GM21528 (cell line): ENCODE measurements around the gene ABHD5.

Experiments
- ATAC-seq: cut with Tn5 transposase; IDR thresholded peaks from one replicate; pipeline ENCODE4 v1.9.1; 2021; ENCODE audit warnings: mild to moderate bottlenecking, moderate library complexity; ENCODE audit not compliant: unreplicated experiment, low FRiP score

Gene ABHD5

GRCh38 chr3:43709022-43709421 is 18.3 kb downstream of the ABHD5 start:
- no peak for ATAC-seq

GRCh38 chr3:43710607-43711006 is 19.9 kb downstream of the ABHD5 start:
- no peak for ATAC-seq

GRCh38 chr3:43718296-43718695 is 27.6 kb downstream of the ABHD5 start:
- ATAC-seq: no peak

GRCh38 chr3:43723121-43723734 is 32.5 kb downstream of the ABHD5 start:
- ATAC-seq: no peak

- no peak for ATAC-seq
These were observed 35.8 kb downstream of the ABHD5 start for GRCh38 chr3:43726521-43726920.

GRCh38 chr3:43727930-43728329 is 37.2 kb downstream of the ABHD5 start:
- no peak for ATAC-seq

- no peak for ATAC-seq
These were observed 37.7 kb downstream of the ABHD5 start for GRCh38 chr3:43728476-43728875.

- no peak for ATAC-seq
These were observed 38.2 kb downstream of the ABHD5 start for GRCh38 chr3:43728947-43729346.

GRCh38 chr3:43729707-43730414 is 39.1 kb downstream of the ABHD5 start:
- ATAC-seq: no peak

GRCh38 chr3:43732747-43733425 is 42.1 kb downstream of the ABHD5 start:
- no peak for ATAC-seq

GRCh38 chr3:43733459-43734384 is 43.0 kb downstream of the ABHD5 start:
- ATAC-seq: no peak

GRCh38 chr3:43734685-43735084 is 43.9 kb downstream of the ABHD5 start:
- ATAC-seq: no peak

GRCh38 chr3:43735618-43736017 is 44.9 kb downstream of the ABHD5 start:
- no peak for ATAC-seq

- no peak for ATAC-seq
These were observed 46.1 kb downstream of the ABHD5 start for GRCh38 chr3:43736558-43737440.

GRCh38 chr3:43738305-43738704 is 47.6 kb downstream of the ABHD5 start:
- ATAC-seq: no peak

- no peak for ATAC-seq
These were observed 52.2 kb downstream of the ABHD5 start for GRCh38 chr3:43742920-43743319.

- no peak for ATAC-seq
These were observed 56.9 kb downstream of the ABHD5 start for GRCh38 chr3:43747641-43748040.

GRCh38 chr3:43748179-43748578 is 57.4 kb downstream of the ABHD5 start:
- ATAC-seq: no peak

GRCh38 chr3:43748645-43749044 is 57.9 kb downstream of the ABHD5 start:
- ATAC-seq: no peak

GRCh38 chr3:43752905-43753304 is 62.2 kb downstream of the ABHD5 start:
- no peak for ATAC-seq
